ENCODE data around the gene RASD1. TPM values are rescaled to one million over a fixed set of nuclear protein-coding genes. Genes with fewer than 3 reads are reported as not detected.

RASD1 gene
- total RNA-seq, 1 experiment from 2014 or later: 5.7 TPM

- H3K14ac ChIP-seq (ENCODE audit: insufficient read depth, low read length): no peak overlapping the region; the same call in 1 of the 2 replicates
- H2AK5ac ChIP-seq (ENCODE audit: insufficient read length, low read length): no peak overlapping the region
- no peak overlapping the region for H3K9ac ChIP-seq (ENCODE audit: extremely low read depth, insufficient read length, low read length)
- Mint-ChIP-seq H3K27me3 (ENCODE audit: low read depth) (no peaks in the 10 kb centered on the region), H3K4me3 (no peak overlapping the region), H3K36me3 (ENCODE audit: insufficient read depth in 1 of 3, low read depth in 3 of 3) (peaks cover 0 to 4% (median 0%) of the 10 kb centered on the region in 3 experiments; a peak in 2 of 7 replicates), H3K27ac (no peak overlapping the region), H3K9me3 (no peaks in the 10 kb centered on the region), H3K4me1 (peaks cover 25 to 28% of the 10 kb centered on the region in 2 experiments)
- H3K23me2 ChIP-seq (ENCODE audit: insufficient read length, low read depth, low read length, poor library complexity, severe bottlenecking): no peaks in the 10 kb centered on the region
- no peak overlapping the region for H3K4ac ChIP-seq (ENCODE audit: low read depth, low read length)
- H3K4me2 ChIP-seq (ENCODE audit: insufficient read depth, insufficient read length, low read length): no peak overlapping the region
- no peak overlapping the region for H3K18ac ChIP-seq (ENCODE audit: insufficient read length, low read depth, low read length)
- TF ChIP-seq, protein P1, sequence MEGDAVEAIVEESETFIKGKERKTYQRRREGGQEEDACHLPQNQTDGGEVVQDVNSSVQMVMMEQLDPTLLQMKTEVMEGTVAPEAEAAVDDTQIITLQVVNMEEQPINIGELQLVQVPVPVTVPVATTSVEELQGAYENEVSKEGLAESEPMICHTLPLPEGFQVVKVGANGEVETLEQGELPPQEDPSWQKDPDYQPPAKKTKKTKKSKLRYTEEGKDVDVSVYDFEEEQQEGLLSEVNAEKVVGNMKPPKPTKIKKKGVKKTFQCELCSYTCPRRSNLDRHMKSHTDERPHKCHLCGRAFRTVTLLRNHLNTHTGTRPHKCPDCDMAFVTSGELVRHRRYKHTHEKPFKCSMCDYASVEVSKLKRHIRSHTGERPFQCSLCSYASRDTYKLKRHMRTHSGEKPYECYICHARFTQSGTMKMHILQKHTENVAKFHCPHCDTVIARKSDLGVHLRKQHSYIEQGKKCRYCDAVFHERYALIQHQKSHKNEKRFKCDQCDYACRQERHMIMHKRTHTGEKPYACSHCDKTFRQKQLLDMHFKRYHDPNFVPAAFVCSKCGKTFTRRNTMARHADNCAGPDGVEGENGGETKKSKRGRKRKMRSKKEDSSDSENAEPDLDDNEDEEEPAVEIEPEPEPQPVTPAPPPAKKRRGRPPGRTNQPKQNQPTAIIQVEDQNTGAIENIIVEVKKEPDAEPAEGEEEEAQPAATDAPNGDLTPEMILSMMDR (conservative IDR thresholded peaks at IDR 0.05): no peak
- H2BK12ac ChIP-seq (ENCODE audit: insufficient read length, low read depth, low read length): no peak overlapping the region
- H3K27me3 ChIP-seq (ENCODE audit: insufficient read depth, low read length): no peaks in the 10 kb centered on the region
- no peaks in the 10 kb centered on the region for H3K9me3 ChIP-seq (ENCODE audit: control insufficient read depth, low read depth, low read length)
- H4K5ac ChIP-seq (ENCODE audit: insufficient read length, low read depth, low read length): no peak overlapping the region
- no peaks in the 10 kb centered on the region for H3K79me1 ChIP-seq (ENCODE audit: insufficient read depth, low read depth, low read length, poor library complexity, severe bottlenecking)
- H4K20me1 ChIP-seq (ENCODE audit: control insufficient read depth, insufficient read depth, insufficient read length): no peaks in the 10 kb centered on the region
- H3K4me1 ChIP-seq (ENCODE audit: insufficient read depth, low read length): peaks cover 4% of the 10 kb centered on the region; the same call in 1 of the 2 replicates
- no peak overlapping the region for H2BK15ac ChIP-seq (ENCODE audit: low read depth, low read length)
- H2BK5ac ChIP-seq (ENCODE audit: insufficient read length, low read length): no peak overlapping the region
- H2BK120ac ChIP-seq (ENCODE audit: low read depth, low read length, poor library complexity, severe bottlenecking): no peak overlapping the region
- no CpG with 5 or more reads among the region's 14 CpGs for WGBS (ENCODE audit: extremely low coverage, insufficient read length, low lambda C conversion rate)
- H2BK20ac ChIP-seq (ENCODE audit: low read depth, low read length, poor library complexity, severe bottlenecking): no peak overlapping the region
- H4K8ac ChIP-seq (replicated peaks; ENCODE audit: insufficient read length, low read depth, low read length): no peak overlapping the region
- H3K56ac ChIP-seq (ENCODE audit: insufficient read length, low read depth, low read length): no peak overlapping the region
- DNase-seq: no peak
- H3T11ph ChIP-seq (ENCODE audit: low read length): no peak overlapping the region
- no peak overlapping the region for H3K23ac ChIP-seq (ENCODE audit: insufficient read length, low read depth, low read length)
- no peak overlapping the region for H3K27ac ChIP-seq (ENCODE audit: insufficient read length, low read depth, low read length)
- H4K91ac ChIP-seq (ENCODE audit: insufficient read length, low read depth, low read length): no peak overlapping the region
- no peak overlapping the region for H2AFZ ChIP-seq (ENCODE audit: low read length)
- H3K79me2 ChIP-seq (ENCODE audit: insufficient read depth, low read length): no peaks in the 10 kb centered on the region
Observed at GRCh38 chr17:17516941-17517720, 20.9 kb upstream of the RASD1 start.
